Smooth muscle cell (in vitro differentiated cells): ENCODE measurements around the gene CRMP1. TPM values are rescaled to one million over a fixed set of nuclear protein-coding genes. Genes with fewer than 3 reads are reported as not detected.

Source experiments
- DNase-seq: peaks from one replicate; lab custom pipeline; 2025; ENCODE audit not compliant: unreplicated experiment; lab: John Stamatoyannopoulos, UW
- H2AFZ ChIP-seq: fragments of 200-600 bp; sonication (generic); 2 replicates; pipeline ENCODE4 v1.6.0; 2016; ENCODE audit warnings: antibody characterized with exemption, low read depth, mild to moderate bottlenecking
- H3F3A ChIP-seq: fragments of 200-600 bp; sonication (generic); 2 replicates; pipeline ENCODE4 v1.6.0; 2017; ENCODE audit warnings: antibody characterized with exemption, low read depth
- H3K27ac ChIP-seq: fragments of 200-600 bp; sonication (generic); 2 replicates; pipeline ENCODE4 v1.5.1; 2016; ENCODE audit warnings: low read depth, mild to moderate bottlenecking
- H3K27me3 ChIP-seq: fragments of 200-600 bp; sonication (generic); 2 replicates; pipeline ENCODE4 v1.6.1; 2016; ENCODE audit warnings: low read depth, mild to moderate bottlenecking
- H3K36me3 ChIP-seq: fragments of 200-600 bp; sonication (generic); 2 replicates; pipeline ENCODE4 v1.5.1; 2016; ENCODE audit warnings: low read depth
- H3K4me1 ChIP-seq: fragments of 200-600 bp; sonication (generic); 2 replicates; pipeline ENCODE4 v1.5.1; 2016; ENCODE audit warnings: low read depth
- H3K4me2 ChIP-seq: fragments of 200-600 bp; sonication (generic); 2 replicates; pipeline ENCODE4 v1.6.0; 2016; ENCODE audit warnings: mild to moderate bottlenecking
- H3K4me3 ChIP-seq: fragments of 200-600 bp; sonication (generic); 2 replicates; pipeline ENCODE4 v1.5.1; 2016; ENCODE audit warnings: mild to moderate bottlenecking
- H3K79me2 ChIP-seq: fragments of 200-600 bp; sonication (generic); 2 replicates; pipeline ENCODE4 v1.6.0; 2016; ENCODE audit warnings: low read depth, mild to moderate bottlenecking
- H3K9ac ChIP-seq: fragments of 200-600 bp; sonication (generic); 2 replicates; pipeline ENCODE4 v1.6.0; 2016; ENCODE audit warnings: low read depth
- H3K9me3 ChIP-seq: fragments of 200-600 bp; sonication (generic); replicated peaks from 2 replicates; pipeline ENCODE4 v1.5.1; 2016; ENCODE audit warnings: low read depth
- H4K20me1 ChIP-seq: fragments of 200-600 bp; sonication (generic); 2 replicates; pipeline ENCODE4 v1.6.0; 2016; ENCODE audit warnings: low read depth
- CTCF ChIP-seq: fragments of 200-600 bp; sonication (generic); IDR thresholded peaks from 2 replicates; pipeline ENCODE4 v1.5.1; 2017; ENCODE audit warnings: borderline replicate concordance, mild to moderate bottlenecking, antibody characterized with exemption; ENCODE audit not compliant: insufficient read depth, poor library complexity, severe bottlenecking
- WGBS: methylation state at CpG from one replicate; pipeline ENCODE4 v1.1.7; 2016; ENCODE audit warnings: low lambda C conversion rate; 5-methylcytosine and 5-hydroxymethylcytosine counted together
- polyA plus RNA-seq: library from polyadenylated mRNA; unstranded; fragments of >200 nt; fragmentation: Nextera tagmentation; extraction: Ambion mirVana; gene quantifications from 2 replicates; pipeline ENCODE4 v1.2.1, GENCODE V29; 2016
- total RNA-seq: library from RNA; depleted of rRNA; stranded (reverse); fragments of >200 nt; gene quantifications from 2 replicates; pipeline ENCODE4 v1.2.3, GENCODE V29; 2014

Gene CRMP1
- total and polyA plus RNA-seq, 2 experiments from 2014 or later: 12.5 to 18.6 TPM

- H3K79me2 ChIP-seq: no peaks in the 10 kb centered on the region
- 73% methylated on average over 4 of the region's 4 CpGs for WGBS
These were observed 34.9 kb upstream of the CRMP1 start for GRCh38 chr4:5927747-5928146.

DNA sequence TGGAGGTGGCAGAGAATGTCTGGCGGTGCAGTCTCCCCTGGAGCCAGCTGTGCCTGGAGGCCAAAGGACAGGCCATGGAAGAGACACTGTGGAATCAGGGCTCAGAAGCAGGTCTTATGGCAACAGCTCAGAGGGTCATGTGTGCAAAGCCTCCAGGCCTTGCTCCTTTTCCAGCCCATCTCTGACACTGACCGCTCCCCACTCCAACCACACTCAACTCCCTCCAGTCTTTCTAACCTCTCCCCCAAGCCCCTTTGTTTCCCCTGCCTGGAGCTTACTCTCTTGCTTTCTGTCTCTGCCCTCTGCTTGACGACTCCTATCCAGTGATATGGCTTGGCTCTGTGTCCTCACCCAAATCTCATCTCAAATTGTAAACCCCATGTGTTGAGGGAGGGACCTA is 34.2 kb upstream of the CRMP1 start:
- H3K9me3 ChIP-seq: no peaks in the 10 kb centered on the region
- H4K20me1 ChIP-seq: no peaks in the 10 kb centered on the region
- H3K27ac ChIP-seq: no peak overlapping the region
- H3K4me3 ChIP-seq: no peak overlapping the region
- no peaks in the 10 kb centered on the region for H3K4me1 ChIP-seq
- no peaks in the 10 kb centered on the region for H3K36me3 ChIP-seq
- no peak for TF ChIP-seq CTCF
- H3K4me2 ChIP-seq: no peak overlapping the region
- H3K9ac ChIP-seq: no peak overlapping the region
- no peak for DNase-seq
- 77% methylated on average over 3 of the region's 3 CpGs for WGBS
- H2AFZ ChIP-seq: no peak overlapping the region
- no peaks in the 10 kb centered on the region for H3K79me2 ChIP-seq
- H3F3A ChIP-seq: no peaks in the 10 kb centered on the region
- peaks cover 13% of the 10 kb centered on the region for H3K27me3 ChIP-seq

More at GRCh38 chr4:5927747-5928146, 34.9 kb upstream of the CRMP1 start:
- no peak for DNase-seq
- H3K4me2 ChIP-seq: no peak overlapping the region
- no peak overlapping the region for H3K4me3 ChIP-seq
- no peaks in the 10 kb centered on the region for H3K9me3 ChIP-seq
- H3K27me3 ChIP-seq: peaks cover 16% of the 10 kb centered on the region
- H3K36me3 ChIP-seq: no peaks in the 10 kb centered on the region
- no peaks in the 10 kb centered on the region for H4K20me1 ChIP-seq
- no peak overlapping the region for H3K9ac ChIP-seq
- no peak overlapping the region for H2AFZ ChIP-seq
- TF ChIP-seq CTCF: no peak
- no peak overlapping the region for H3K27ac ChIP-seq
- no peaks in the 10 kb centered on the region for H3K4me1 ChIP-seq
- no peaks in the 10 kb centered on the region for H3F3A ChIP-seq

DNA sequence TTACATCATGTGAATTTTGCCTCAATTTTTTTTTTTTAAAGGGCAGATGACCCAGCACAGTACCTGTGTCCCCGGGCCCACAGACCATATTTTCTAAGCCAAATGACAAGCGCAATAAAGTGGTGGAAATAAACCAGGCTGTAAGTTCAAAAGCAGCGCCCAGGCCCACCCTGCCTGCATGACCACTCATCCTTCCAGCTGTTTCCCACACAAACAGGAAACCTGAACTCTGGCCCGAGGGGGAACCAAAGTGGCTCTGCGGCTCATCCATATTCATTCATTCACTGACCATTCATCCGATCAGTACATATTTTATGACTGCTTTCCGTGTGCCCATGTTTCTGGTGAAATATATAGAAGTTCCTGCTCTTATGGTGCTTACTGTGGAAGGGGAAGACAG is 33.7 kb upstream of the CRMP1 start:
- H4K20me1 ChIP-seq: no peaks in the 10 kb centered on the region
- no peak overlapping the region for H3K4me3 ChIP-seq
- no peak for TF ChIP-seq CTCF
- WGBS: 79% methylated on average over 7 of the region's 7 CpGs
- no peak overlapping the region for H2AFZ ChIP-seq
- H3F3A ChIP-seq: no peaks in the 10 kb centered on the region
- H3K9me3 ChIP-seq: no peaks in the 10 kb centered on the region
- H3K9ac ChIP-seq: no peak overlapping the region
- no peak overlapping the region for H3K4me2 ChIP-seq
- H3K27me3 ChIP-seq: peaks cover 13% of the 10 kb centered on the region
- no peak overlapping the region for H3K27ac ChIP-seq
- no peak for DNase-seq
- H3K4me1 ChIP-seq: no peaks in the 10 kb centered on the region
- no peaks in the 10 kb centered on the region for H3K36me3 ChIP-seq
- H3K79me2 ChIP-seq: no peaks in the 10 kb centered on the region

GRCh38 chr4:5925419-5926200 is 32.7 kb upstream of the CRMP1 start:
- no peaks in the 10 kb centered on the region for H3K4me1 ChIP-seq
- no peak overlapping the region for H2AFZ ChIP-seq
- H3K27ac ChIP-seq: no peak overlapping the region
- no peak overlapping the region for H3K9ac ChIP-seq
- H3F3A ChIP-seq: no peaks in the 10 kb centered on the region
- H4K20me1 ChIP-seq: no peaks in the 10 kb centered on the region
- peaks cover 10% of the 10 kb centered on the region for H3K27me3 ChIP-seq
- no peaks in the 10 kb centered on the region for H3K36me3 ChIP-seq
- no peak for TF ChIP-seq CTCF
- WGBS: 82% methylated on average over 16 of the region's 16 CpGs
- H3K4me2 ChIP-seq: no peak overlapping the region
- no peak for DNase-seq
- no peaks in the 10 kb centered on the region for H3K79me2 ChIP-seq
- no peaks in the 10 kb centered on the region for H3K9me3 ChIP-seq
- no peak overlapping the region for H3K4me3 ChIP-seq
